Measurements from ENCODE around the gene CD3D.
A peak's percentile ranks its signal among the peaks of the same experiment; 100 is the strongest.
"Not testable (repeated sequence)": the region's sequence is repeated elsewhere in the genome, so short reads cannot be mapped to it uniquely, and the experiment has no call there.

CD3D gene

DNA sequence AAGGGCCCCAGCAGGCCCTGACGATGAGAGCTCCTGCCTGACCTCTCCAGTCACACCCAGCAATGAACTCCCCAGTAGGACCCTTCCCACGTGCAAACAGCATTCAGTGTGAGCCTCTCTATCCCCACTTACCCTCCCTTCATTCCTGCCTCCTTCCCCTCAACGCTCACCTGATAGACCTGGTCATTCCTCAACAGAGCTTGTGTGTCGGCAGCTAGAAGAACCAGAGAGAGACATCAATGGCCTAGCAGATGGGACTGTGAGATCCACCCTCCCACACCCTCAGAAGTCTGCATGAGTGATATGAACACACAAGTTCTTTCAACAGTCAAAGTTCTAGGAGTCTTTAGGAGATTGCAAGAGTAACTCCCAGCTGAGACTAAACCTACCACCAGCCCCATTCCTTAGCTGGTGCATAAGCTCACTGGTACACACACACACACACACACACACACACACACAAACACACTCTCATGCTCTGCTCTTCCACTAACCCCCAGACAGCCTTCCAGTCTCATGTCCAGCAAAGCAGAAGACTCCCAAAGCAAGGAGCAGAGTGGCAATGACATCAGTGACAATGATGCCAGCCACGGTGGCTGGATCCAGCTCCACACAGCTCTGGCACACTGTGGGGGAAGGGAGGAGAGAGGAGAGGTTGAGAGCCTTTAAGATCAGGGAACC lies 3.1 kb downstream of the CD3D start:
- no peak for DNase-seq (ENCODE audit: low read depth in 1 of 2, low spot score in 1 of 2)

DNA sequence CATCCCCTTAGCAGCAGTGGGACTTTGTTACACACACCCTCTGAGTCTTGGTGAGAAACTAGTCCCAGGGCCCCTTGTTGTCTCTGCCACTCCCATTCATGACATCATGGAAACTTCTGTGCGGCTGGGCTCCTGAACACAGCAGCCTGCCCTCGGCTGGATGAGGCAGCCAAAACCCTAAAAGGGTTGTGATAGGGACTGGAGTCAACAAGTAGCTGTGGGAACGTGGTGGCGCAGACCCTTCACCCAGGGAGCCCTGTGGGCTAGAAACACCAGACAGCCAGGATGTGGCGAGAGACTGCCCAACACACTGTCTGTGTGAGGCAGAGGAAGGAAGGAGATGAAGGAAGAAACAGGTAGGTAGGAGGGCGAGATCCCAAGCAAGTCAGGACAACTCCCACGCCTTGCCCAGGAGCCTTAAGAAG lies 3.9 kb downstream of the CD3D start:
- peak; percentile 68 to 75 for DNase-seq (ENCODE audit: low read depth in 1 of 2, low spot score in 1 of 2)

GRCh38 chr11:118334745-118335144 lies 7.8 kb downstream of the CD3D start:
- no peak for DNase-seq (ENCODE audit: low read depth in 1 of 2, low spot score in 1 of 2)

- no peak for DNase-seq (ENCODE audit: low read depth in 1 of 2, low spot score in 1 of 2)
Measured at GRCh38 chr11:118328745-118329144, 13.8 kb downstream of the CD3D start.

GRCh38 chr11:118325283-118325682 lies 17.2 kb downstream of the CD3D start:
- DNase-seq (ENCODE audit: low read depth in 1 of 2, low spot score in 1 of 2), result no peak

GRCh38 chr11:118322721-118323120 lies 19.8 kb downstream of the CD3D start:
- no peak for DNase-seq (ENCODE audit: low read depth in 1 of 2, low spot score in 1 of 2)

GRCh38 chr11:118321386-118322082 lies 21.0 kb downstream of the CD3D start:
- DNase-seq (ENCODE audit: low read depth in 1 of 2, low spot score in 1 of 2), result no peak

GRCh38 chr11:118320515-118320914 lies 22.0 kb downstream of the CD3D start:
- DNase-seq (ENCODE audit: low read depth in 1 of 2, low spot score in 1 of 2), result no peak

DNA sequence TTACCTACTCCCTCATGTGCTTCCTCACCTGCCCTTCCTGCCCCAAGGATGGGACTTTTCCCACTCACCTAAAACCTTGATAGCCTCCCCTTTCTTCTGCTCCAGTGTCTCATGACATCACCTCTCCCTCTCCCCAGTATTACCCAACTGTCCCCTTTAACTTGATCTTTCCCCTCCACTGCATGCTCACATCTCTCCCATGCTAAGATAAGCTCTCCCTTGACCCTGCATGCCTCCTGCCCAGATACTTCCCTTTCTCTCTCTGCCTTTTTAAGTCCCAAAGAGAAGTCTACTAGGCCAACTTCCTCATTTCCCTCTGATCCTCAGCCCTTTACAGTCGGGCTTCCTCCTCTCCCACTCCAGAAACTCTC lies 23.2 kb downstream of the CD3D start:
- DNase-seq (ENCODE audit: low read depth in 1 of 2, low spot score in 1 of 2), result no peak

- DNase-seq (ENCODE audit: low read depth in 1 of 2, low spot score in 1 of 2), result no peak
Measured at GRCh38 chr11:118318581-118319336, 23.7 kb downstream of the CD3D start.

DNA sequence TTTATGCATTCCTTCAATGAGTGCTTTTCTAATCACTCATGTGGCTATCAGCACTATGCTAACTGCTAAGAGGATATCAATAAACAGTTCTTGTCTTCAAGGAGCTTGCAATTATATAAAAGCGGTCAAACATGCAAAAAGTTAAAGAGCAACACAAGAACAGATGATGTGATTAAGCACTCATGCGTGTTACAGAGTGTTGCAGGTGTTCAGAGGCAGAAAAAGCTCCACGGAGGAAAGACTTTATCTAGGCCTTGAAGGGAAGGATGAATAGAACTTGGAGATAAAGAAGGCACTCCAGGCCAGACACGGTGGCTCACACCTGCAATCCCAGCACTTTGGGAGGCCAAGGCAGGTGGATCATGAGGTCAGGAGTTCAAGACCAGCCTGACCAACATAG lies 24.4 kb downstream of the CD3D start:
- no peak for DNase-seq (ENCODE audit: low read depth in 1 of 2, low spot score in 1 of 2)

GRCh38 chr11:118314988-118315411 lies 27.5 kb downstream of the CD3D start:
- DNase-seq (ENCODE audit: low read depth in 1 of 2, low spot score in 1 of 2), result no peak

GRCh38 chr11:118313242-118313641 lies 29.3 kb downstream of the CD3D start:
- DNase-seq (ENCODE audit: low read depth in 1 of 2, low spot score in 1 of 2), result no peak

- no peak for DNase-seq (ENCODE audit: low read depth in 1 of 2, low spot score in 1 of 2)
Measured at GRCh38 chr11:118312328-118312727, 30.2 kb downstream of the CD3D start.

DNA sequence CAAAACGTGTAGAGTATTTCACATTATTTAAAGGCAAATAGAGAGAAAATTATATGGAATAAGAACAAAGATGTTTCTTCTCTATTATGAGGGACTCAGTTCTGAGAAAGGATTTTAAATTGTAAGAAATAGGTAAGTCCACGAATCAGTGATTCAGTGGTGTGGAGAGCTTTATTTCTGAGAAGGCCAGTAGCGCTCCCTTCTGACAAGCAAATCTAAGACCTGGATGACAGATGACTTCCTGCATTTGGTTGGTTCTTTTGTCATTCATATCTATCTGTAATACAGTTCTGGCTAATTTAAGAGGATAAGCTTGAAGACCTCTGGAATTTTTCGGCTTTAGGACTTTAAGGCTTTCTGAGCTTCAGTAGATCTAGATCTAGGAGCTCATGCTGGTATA lies 31.0 kb downstream of the CD3D start:
- DNase-seq (ENCODE audit: low read depth in 1 of 2, low spot score in 1 of 2), result no peak

- no peak for DNase-seq (ENCODE audit: low read depth in 1 of 2, low spot score in 1 of 2)
Measured at GRCh38 chr11:118310781-118311485, 31.6 kb downstream of the CD3D start.

DNA sequence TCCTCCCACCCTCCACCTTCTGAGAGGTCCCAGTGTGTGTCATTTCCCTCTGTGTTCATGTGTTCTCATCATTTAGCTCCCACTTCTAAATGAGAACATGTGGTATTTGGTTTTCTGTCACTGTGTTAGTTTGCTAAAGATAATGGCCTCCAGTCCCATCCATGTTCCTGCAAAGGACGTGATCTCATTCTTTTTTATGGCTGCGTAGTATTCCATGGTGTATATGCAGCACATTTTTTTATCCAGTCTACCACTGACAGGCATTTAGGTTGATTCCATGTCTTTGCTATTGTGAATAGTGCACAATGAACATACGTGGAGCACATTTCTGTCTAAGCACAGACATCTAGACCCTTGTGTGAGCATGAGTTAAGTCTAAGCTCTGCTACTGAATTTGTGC lies 32.2 kb downstream of the CD3D start:
- DNase-seq (ENCODE audit: low read depth in 1 of 2, low spot score in 1 of 2), result no peak

DNA sequence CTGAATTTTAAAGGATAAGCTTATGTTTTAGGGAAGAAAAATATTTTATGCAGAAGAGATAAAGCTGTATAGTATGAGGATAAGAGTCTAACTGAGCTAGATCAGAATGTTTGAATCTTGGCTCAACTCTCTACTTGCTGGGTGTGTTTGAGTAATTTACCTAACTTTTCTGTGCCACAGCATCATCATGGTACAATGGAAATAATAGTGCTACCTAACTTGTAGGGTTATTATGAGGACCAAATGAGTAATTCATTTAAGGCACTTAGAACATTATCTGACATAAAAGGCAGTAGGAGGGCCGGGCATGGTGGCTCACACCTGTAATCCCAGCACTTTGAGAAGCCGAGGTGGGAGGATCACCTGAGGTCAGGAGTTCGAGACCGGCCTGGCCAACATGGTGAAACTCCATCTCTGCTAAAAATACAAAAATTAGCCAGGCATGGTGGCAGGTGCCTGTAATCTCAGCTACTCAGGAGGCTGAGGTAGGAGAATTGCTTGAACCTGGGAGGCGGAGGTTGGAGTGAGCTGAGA lies 33.4 kb downstream of the CD3D start:
- DNase-seq (ENCODE audit: low read depth in 1 of 2, low spot score in 1 of 2), result not testable (repeated sequence)

DNA sequence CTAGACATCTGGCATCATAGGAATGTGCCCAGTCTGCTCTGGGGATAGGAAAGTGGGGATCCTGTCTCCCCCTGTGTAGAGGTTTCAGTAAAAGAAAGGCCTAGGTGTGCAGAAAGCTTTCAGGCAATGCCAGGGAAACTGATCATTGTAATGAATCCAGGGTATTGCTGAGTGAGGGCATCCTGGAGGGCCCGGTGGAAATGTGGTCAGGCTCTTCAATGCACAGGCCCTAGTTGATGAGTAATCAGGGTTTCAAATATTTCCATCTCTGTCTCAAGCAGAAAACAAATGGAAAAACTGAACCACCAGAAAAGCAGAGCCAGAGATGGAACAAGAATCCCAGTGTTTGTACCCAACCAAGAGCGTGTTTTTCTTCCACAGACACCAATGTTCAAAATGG lies 35.9 kb downstream of the CD3D start:
- no peak for DNase-seq (ENCODE audit: low read depth in 1 of 2, low spot score in 1 of 2)

DNA sequence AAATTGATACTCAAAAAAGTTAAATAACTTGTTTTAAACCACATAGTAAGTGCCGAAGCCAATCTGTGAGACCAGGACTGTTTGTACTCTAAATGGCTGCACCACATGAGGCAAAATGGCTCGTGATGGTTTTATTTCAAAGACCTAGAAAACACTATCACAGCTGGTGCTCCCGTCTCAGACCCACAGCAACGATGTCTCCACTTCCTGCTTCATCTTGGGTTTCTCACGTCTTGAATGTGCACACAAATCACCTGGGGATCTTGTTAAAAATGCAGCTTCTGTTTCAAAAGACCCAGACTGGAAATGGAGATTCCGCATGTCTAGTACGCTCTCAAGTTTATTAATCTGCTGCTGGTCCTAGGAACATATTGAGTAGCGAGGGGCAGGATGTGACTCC lies 36.8 kb downstream of the CD3D start:
- no peak for DNase-seq (ENCODE audit: low read depth in 1 of 2, low spot score in 1 of 2)

GRCh38 chr11:118304568-118305248 lies 37.8 kb downstream of the CD3D start, which contains the start of gene CD3E:
TSS of gene CD3E (plus strand) at chr11:118304730. CDS start at chr11:118304953, 223 bp downstream.
- DNase-seq (ENCODE audit: low read depth in 1 of 2, low spot score in 1 of 2), result peak; percentile 37 to 52
